Type B pancreatic cell (in vitro differentiated cells): ENCODE results near the gene LRCOL1. TPM values are rescaled to one million over a fixed set of nuclear protein-coding genes. Genes with fewer than 3 reads are reported as not detected.

Experiments used
- DNase-seq: peaks from one replicate; pipeline ENCODE4 v3.0.0; 2021; ENCODE audit warnings: mixed read lengths; ENCODE audit not compliant: unreplicated experiment; ENCODE audit errors: extremely low spot score
- H3K27ac Mint-ChIP-seq: 2 replicates; pipeline ENCODE4 v1.8.0; 2021; ENCODE audit warnings: mild to moderate bottlenecking, mixed read lengths
- H3K27me3 Mint-ChIP-seq: 2 replicates; pipeline ENCODE4 v1.8.0; 2021; ENCODE audit warnings: mixed read lengths
- H3K36me3 Mint-ChIP-seq: 2 replicates; pipeline ENCODE4 v1.8.0; 2021; ENCODE audit warnings: mixed read lengths
- H3K4me1 Mint-ChIP-seq: one replicate; pipeline ENCODE4 v1.8.0; 2021; ENCODE audit warnings: mixed read lengths; ENCODE audit not compliant: unreplicated experiment
- H3K4me3 Mint-ChIP-seq: 2 replicates; pipeline ENCODE4 v1.8.0; 2021; ENCODE audit warnings: mild to moderate bottlenecking, mixed read lengths
- H3K9me3 Mint-ChIP-seq: 2 replicates; pipeline ENCODE4 v1.8.0; 2021; ENCODE audit warnings: mixed read lengths
- CTCF ChIP-seq: fragments of 200-600 bp; sonication (generic); conservative IDR thresholded peaks from 2 replicates; pipeline ENCODE4 v1.5.0; 2021; ENCODE audit warnings: antibody characterized with exemption, mild to moderate bottlenecking
- total RNA-seq: library from RNA; stranded (reverse); gene quantifications from 2 replicates; pipeline ENCODE4 v1.2.1, GENCODE V29; 2021; ENCODE audit warnings: low replicate concordance

LRCOL1 gene
- total RNA-seq, 1 donor from 2014 or later = not detected

GRCh38 chr12:132570635-132571034, 39.7 kb downstream of the LRCOL1 start:
- no peak overlapping the region for H3K27ac Mint-ChIP-seq
- peaks cover 6% of the 10 kb centered on the region for H3K4me1 Mint-ChIP-seq
- H3K36me3 Mint-ChIP-seq = no peaks in the 10 kb centered on the region
- no peak for TF ChIP-seq CTCF
- no peak overlapping the region for H3K4me3 Mint-ChIP-seq
- no peaks in the 10 kb centered on the region for H3K9me3 Mint-ChIP-seq
- DNase-seq = no peak
- no peaks in the 10 kb centered on the region for H3K27me3 Mint-ChIP-seq

GRCh38 chr12:132569856-132570480, 40.4 kb downstream of the LRCOL1 start:
- H3K4me3 Mint-ChIP-seq = no peak overlapping the region
- no peaks in the 10 kb centered on the region for H3K9me3 Mint-ChIP-seq
- DNase-seq = no peak
- peaks cover 8% of the 10 kb centered on the region for H3K4me1 Mint-ChIP-seq
- no peaks in the 10 kb centered on the region for H3K36me3 Mint-ChIP-seq
- TF ChIP-seq CTCF = no peak
- H3K27me3 Mint-ChIP-seq = no peaks in the 10 kb centered on the region
- H3K27ac Mint-ChIP-seq = no peak overlapping the region

GRCh38 chr12:132568826-132569480, 41.4 kb downstream of the LRCOL1 start:
- Mint-ChIP-seq H3K36me3 (no peaks in the 10 kb centered on the region), H3K9me3 (no peaks in the 10 kb centered on the region), H3K4me1 (peaks cover 8% of the 10 kb centered on the region), H3K4me3 (no peak overlapping the region), H3K27ac (no peak overlapping the region), H3K27me3 (no peaks in the 10 kb centered on the region)
- no peak for DNase-seq
- no peak for TF ChIP-seq CTCF

- Mint-ChIP-seq H3K4me1 (peaks cover 8% of the 10 kb centered on the region), H3K27ac (no peak overlapping the region), H3K4me3 (no peak overlapping the region), H3K36me3 (no peaks in the 10 kb centered on the region), H3K27me3 (no peaks in the 10 kb centered on the region), H3K9me3 (no peaks in the 10 kb centered on the region)
- TF ChIP-seq CTCF = no peak
- DNase-seq = no peak
Measured at GRCh38 chr12:132568301-132568700, 42.1 kb downstream of the LRCOL1 start.

- no peaks in the 10 kb centered on the region for H3K36me3 Mint-ChIP-seq
- peaks cover 8% of the 10 kb centered on the region for H3K4me1 Mint-ChIP-seq
- no peaks in the 10 kb centered on the region for H3K27me3 Mint-ChIP-seq
- DNase-seq = no peak
- H3K9me3 Mint-ChIP-seq = no peaks in the 10 kb centered on the region
- TF ChIP-seq CTCF = no peak
- H3K4me3 Mint-ChIP-seq = no peak overlapping the region
- H3K27ac Mint-ChIP-seq = no peak overlapping the region
Measured at GRCh38 chr12:132566516-132567131, 43.8 kb downstream of the LRCOL1 start.
